Astrocyte of the cerebellum (primary cell): ENCODE results near the gene KPRP.

ENCODE experiments used
- DNase-seq: peaks from one replicate; pipeline ENCODE4 v3.0.0-alpha.2; 2011; ENCODE audit warnings: low read depth
- H3K4me3 ChIP-seq: 2 replicates; pipeline ENCODE4 v1.5.1; 2011; ENCODE audit warnings: mild to moderate bottlenecking, low read depth, low read length, moderate library complexity
- in situ Hi-C: cut with HindIII; loops from 2 replicates; pipeline ENCODE4 v1.10.0; 2017; ENCODE audit warnings: low sequenced_read_pairs
- TF ChIP-seq, protein P1 (sequence below): IDR thresholded peaks from 2 replicates; pipeline ENCODE4 v1.5.1; 2012; ENCODE audit warnings: low read length, low read depth, moderate library complexity, mild to moderate bottlenecking; ENCODE audit errors: missing control alignments

Gene KPRP

DNA sequence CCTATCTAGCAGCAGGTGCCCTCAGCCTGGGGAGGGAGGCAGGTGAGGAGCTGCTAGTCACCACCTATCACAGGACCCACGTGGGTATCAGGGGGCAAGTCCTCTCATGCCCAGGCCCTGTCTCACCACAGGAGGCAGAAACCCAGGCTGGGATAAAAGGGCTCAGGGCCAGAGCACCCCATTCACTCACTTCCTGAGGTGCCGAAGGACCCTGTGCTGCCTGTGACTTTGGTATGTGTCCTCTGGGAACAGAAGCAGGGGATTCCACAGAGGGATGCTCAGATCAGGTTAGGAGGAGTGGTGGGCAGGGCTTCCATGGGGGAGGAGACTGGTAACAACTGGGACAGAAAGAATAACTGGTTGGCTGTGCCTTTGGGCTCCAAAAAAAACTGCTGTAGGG is 28.3 kb downstream of the KPRP start, which contains the start of gene LCE1E:
TSS of gene LCE1E (plus strand) at position 181 of the 400 bp plus-strand sequence. CDS start 1,043 bp downstream, outside the sequence.
- TF ChIP-seq, protein P1, sequence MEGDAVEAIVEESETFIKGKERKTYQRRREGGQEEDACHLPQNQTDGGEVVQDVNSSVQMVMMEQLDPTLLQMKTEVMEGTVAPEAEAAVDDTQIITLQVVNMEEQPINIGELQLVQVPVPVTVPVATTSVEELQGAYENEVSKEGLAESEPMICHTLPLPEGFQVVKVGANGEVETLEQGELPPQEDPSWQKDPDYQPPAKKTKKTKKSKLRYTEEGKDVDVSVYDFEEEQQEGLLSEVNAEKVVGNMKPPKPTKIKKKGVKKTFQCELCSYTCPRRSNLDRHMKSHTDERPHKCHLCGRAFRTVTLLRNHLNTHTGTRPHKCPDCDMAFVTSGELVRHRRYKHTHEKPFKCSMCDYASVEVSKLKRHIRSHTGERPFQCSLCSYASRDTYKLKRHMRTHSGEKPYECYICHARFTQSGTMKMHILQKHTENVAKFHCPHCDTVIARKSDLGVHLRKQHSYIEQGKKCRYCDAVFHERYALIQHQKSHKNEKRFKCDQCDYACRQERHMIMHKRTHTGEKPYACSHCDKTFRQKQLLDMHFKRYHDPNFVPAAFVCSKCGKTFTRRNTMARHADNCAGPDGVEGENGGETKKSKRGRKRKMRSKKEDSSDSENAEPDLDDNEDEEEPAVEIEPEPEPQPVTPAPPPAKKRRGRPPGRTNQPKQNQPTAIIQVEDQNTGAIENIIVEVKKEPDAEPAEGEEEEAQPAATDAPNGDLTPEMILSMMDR: no peak
- in situ Hi-C loops: no loop called here

DNA sequence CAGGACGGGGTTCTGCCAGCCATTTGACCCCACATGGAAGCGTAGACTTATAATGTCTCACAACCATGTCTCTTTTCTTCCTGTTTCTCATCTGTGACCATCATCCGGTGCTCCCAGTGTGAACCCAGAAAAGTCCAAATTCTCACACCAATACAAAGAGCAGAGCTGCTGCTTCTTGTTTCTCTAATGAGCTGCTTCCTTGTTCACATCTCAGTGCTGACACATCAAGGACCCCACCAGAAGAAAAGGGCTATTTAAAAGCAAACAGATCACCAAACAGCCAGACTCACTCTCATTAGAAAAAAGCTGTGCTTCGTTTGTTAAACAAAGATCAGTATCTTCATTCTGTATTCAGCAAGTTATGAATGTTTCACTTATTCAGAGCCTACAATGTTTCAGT is 37.9 kb downstream of the KPRP start:
- DNase-seq: no peak
- TF ChIP-seq, protein P1: no peak
- in situ Hi-C loops: no loop called here
- no peak overlapping the region for H3K4me3 ChIP-seq

More for the DNA sequence above, 28.3 kb downstream of the KPRP start, which contains the start of gene LCE1E:
- H3K4me3 ChIP-seq: no peak within 1 kb of the TSS
- DNase-seq: no peak

DNA sequence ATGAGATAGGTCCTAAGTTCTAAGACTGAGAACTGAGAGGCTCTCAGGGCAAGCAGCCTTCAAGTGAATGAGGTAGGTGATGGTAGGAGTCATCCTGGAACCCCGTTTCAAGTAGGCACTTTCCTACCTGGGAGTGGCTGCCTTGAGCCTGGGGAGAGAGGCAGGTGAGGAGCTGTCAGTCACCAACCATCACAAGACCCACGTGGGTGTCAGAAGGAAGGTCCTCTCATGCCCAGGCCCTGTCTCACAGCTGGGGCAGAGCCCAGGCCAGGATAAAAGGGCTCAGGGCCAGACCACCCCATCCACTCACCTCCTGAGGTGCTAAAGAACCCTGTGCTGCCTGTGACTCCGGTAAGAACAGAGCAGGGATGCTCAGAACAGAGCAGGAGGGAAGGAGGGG is 38.6 kb downstream of the KPRP start, which contains the start of gene LCE1D:
TSS of gene LCE1D (plus strand) at position 301 of the 400 bp plus-strand sequence. CDS start 1,074 bp downstream, outside the sequence.
- no peak for DNase-seq
- TF ChIP-seq, protein P1: no peak
- in situ Hi-C loops: no loop called here
- H3K4me3 ChIP-seq: no peak within 1 kb of the TSS

DNA sequence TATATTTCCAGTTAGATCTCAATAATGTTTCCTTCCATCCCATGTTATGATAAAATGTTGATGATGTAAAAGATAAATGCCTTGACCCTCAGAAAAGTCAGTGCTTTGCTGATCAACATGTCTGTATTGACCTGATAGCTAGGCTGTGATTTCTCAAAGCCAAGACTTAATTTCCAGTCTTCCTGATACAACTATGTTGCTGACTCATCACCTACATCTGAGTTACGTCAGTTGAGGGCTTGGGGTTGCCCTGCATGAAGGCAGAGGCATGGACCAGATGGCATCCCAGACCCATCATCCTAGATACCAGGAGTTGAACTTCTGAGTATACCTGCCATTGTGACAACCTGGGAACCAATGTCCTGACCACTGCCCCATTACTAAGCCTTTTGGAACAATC is 43.5 kb downstream of the KPRP start:
- TF ChIP-seq, protein P1: no peak
- DNase-seq: no peak
- in situ Hi-C loops: no loop called here
- H3K4me3 ChIP-seq: no peak overlapping the region

DNA sequence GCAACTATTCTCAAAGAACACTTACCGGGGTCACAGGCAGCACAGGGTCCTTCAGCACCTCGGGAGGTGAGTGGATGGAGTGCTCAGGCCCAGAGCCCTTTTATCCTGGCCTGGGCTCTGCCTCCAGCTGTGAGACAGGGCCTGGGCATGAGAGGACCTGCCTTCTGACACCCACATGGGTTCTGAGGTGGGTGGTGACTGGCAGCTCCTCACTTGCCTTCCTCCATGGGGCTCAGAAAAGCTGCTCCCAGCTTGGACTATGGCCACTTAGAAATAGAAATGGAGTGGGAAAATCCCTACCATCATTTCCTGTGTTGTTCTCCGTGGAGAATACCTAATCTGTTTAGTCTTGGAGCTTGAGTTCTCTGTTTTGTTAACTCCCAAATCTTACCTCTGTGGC is 48.8 kb downstream of the KPRP start, which contains the start of gene LCE1C:
TSS of gene LCE1C (minus strand) at position 76 of the 400 bp plus-strand sequence. CDS start 1,173 bp downstream, outside the sequence.
- in situ Hi-C loops: no loop called here
- TF ChIP-seq, protein P1: no peak
- H3K4me3 ChIP-seq: no peak within 1 kb of the TSS
- DNase-seq: no peak

DNA sequence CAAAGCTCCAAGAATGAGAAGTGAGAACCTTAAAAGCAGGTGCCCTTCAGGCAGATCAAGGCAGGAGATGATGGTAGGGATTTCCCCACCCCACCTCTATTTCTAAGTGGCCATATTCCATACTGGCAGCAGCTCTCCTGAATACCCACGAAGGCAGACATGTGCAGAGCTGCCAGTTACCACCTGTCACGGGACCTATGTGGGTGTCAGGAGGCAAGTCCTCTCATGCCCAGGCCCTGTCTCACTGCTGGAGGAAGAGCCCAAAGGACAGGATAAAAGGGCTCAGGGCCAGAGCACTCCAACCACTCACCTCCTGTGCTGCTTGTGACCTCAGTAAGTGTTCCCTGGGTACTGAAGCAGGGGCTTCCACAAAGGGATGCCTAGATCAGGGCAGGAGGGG is 53.2 kb downstream of the KPRP start:
- TF ChIP-seq, protein P1: no peak
- no peak overlapping the region for H3K4me3 ChIP-seq
- in situ Hi-C loops: no loop called here
- no peak for DNase-seq
